ENCODE measurements around the gene NOD2. TPM values are rescaled to one million over a fixed set of nuclear protein-coding genes. Genes with fewer than 3 reads are reported as not detected.
A peak's percentile ranks its signal among the peaks of the same experiment; 100 is the strongest.

NOD2 gene
- total and polyA plus RNA-seq, 2 of the 13 experiments (the other 11 are each of a cell fraction or from before 2014, with no cell fraction given): 0.27 to 0.81 TPM

GRCh38 chr16:50668368-50669008, 24.9 kb upstream of the NOD2 start (continued):
- TF ChIP-seq TCF12 (IDR thresholded peaks at IDR 0.05): no peak
- no peak for TF ChIP-seq TCF12 (CRISPR knock-in tag; IDR thresholded peaks at IDR 0.05)
- no peak for TF ChIP-seq TSC22D2 (CRISPR knock-in tag; IDR thresholded peaks at IDR 0.05; ENCODE audit: borderline replicate concordance)
- TF ChIP-seq HNRNPH1 (optimal IDR thresholded peaks at IDR 0.05; ENCODE audit: low read depth, low read length): no peak
- no peak for TF ChIP-seq MBD4 (IDR thresholded peaks at IDR 0.05; ENCODE audit: borderline replicate concordance, low read length)
- TF ChIP-seq, protein P1, sequence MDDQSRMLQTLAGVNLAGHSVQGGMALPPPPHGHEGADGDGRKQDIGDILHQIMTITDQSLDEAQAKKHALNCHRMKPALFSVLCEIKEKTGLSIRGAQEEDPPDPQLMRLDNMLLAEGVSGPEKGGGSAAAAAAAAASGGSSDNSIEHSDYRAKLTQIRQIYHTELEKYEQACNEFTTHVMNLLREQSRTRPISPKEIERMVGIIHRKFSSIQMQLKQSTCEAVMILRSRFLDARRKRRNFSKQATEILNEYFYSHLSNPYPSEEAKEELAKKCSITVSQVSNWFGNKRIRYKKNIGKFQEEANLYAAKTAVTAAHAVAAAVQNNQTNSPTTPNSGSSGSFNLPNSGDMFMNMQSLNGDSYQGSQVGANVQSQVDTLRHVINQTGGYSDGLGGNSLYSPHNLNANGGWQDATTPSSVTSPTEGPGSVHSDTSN (CRISPR knock-in tag; IDR thresholded peaks at IDR 0.05; ENCODE audit: borderline replicate concordance): no peak
- TF ChIP-seq HCFC1 (IDR thresholded peaks at IDR 0.05; ENCODE audit: low read depth, low read length): no peak
- TF ChIP-seq CBX5 (CRISPR knock-in tag; IDR thresholded peaks at IDR 0.05; ENCODE audit: borderline replicate concordance): no peak
- no peak for TF ChIP-seq SATB2 (CRISPR knock-in tag; IDR thresholded peaks at IDR 0.05)
- TF ChIP-seq BORCS8-MEF2B (CRISPR knock-in tag; IDR thresholded peaks at IDR 0.05): peak; percentile 36; the same call in 1 of the 2 replicates
- TF ChIP-seq PHB2 (IDR thresholded peaks at IDR 0.05; ENCODE audit: partially characterized antibody): no peak
- TF ChIP-seq HES4 (CRISPR knock-in tag; IDR thresholded peaks at IDR 0.05; ENCODE audit: borderline replicate concordance): 0 out of 2 replicates have a peak, but pooled peaks have one; percentile 49
- TF ChIP-seq ATRX (CRISPR knock-in tag; IDR thresholded peaks at IDR 0.05; ENCODE audit: borderline replicate concordance): no peak
- no peak for TF ChIP-seq E2F2 (CRISPR knock-in tag; IDR thresholded peaks at IDR 0.05; ENCODE audit: borderline replicate concordance)
- TF ChIP-seq HNF4A (CRISPR knock-in tag; IDR thresholded peaks at IDR 0.05): peak; percentile 94
- no peak for TF ChIP-seq HNRNPL (IDR thresholded peaks at IDR 0.05; ENCODE audit: low read depth, low read length)
- TF ChIP-seq HOXA9 (CRISPR knock-in tag; IDR thresholded peaks at IDR 0.05; ENCODE audit: borderline replicate concordance): no peak
- no peak for TF ChIP-seq YY1 (IDR thresholded peaks at IDR 0.05; ENCODE audit: insufficient read depth, insufficient replicate concordance, low read depth, low read length)
- no peak for TF ChIP-seq MTA3 (CRISPR knock-in tag; IDR thresholded peaks at IDR 0.05)
- peak; percentile 67 for TF ChIP-seq POGZ (CRISPR knock-in tag; IDR thresholded peaks at IDR 0.05)
- no peak for TF ChIP-seq ZNF550 (CRISPR knock-in tag; IDR thresholded peaks at IDR 0.05; ENCODE audit: borderline replicate concordance)
- TF ChIP-seq GTF2F1 (IDR thresholded peaks at IDR 0.05; ENCODE audit: low read length): no peak
- no peak for TF ChIP-seq CEBPB (IDR thresholded peaks at IDR 0.05; ENCODE audit: borderline replicate concordance, low read depth, low read length)
- no peak for TF ChIP-seq ZNF660 (CRISPR knock-in tag; IDR thresholded peaks at IDR 0.05; ENCODE audit: borderline replicate concordance, low read depth)
- no peak for TF ChIP-seq MED13 (CRISPR knock-in tag; IDR thresholded peaks at IDR 0.05)
- TF ChIP-seq, protein P2, sequence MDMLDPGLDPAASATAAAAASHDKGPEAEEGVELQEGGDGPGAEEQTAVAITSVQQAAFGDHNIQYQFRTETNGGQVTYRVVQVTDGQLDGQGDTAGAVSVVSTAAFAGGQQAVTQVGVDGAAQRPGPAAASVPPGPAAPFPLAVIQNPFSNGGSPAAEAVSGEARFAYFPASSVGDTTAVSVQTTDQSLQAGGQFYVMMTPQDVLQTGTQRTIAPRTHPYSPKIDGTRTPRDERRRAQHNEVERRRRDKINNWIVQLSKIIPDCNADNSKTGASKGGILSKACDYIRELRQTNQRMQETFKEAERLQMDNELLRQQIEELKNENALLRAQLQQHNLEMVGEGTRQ (IDR thresholded peaks at IDR 0.05; ENCODE audit: low read depth, low read length): no peak
- TF ChIP-seq, protein P2 (CRISPR knock-in tag; IDR thresholded peaks at IDR 0.05; ENCODE audit: borderline replicate concordance): no peak
- TF ChIP-seq POLR2AphosphoS5 (IDR thresholded peaks at IDR 0.05; ENCODE audit: low read depth, low read length): no peak
- TF ChIP-seq TMF1 (CRISPR knock-in tag; IDR thresholded peaks at IDR 0.05; ENCODE audit: low read depth): no peak

Measured in HepG2 (cell line).